Activated T-helper 9 cell treated with anti-CD3 and anti-CD28 coated beads, Interleukin-2, amount 50 U/mL, for 16 hours (primary cell): ENCODE results near the gene AFDN.
A peak's percentile ranks its signal among the peaks of the same experiment; 100 is the strongest.

Experiments used
- DNase-seq: peaks from one replicate; pipeline ENCODE4 v3.0.0-alpha.2; 2020; ENCODE audit warnings: low read depth

AFDN gene

GRCh38 chr6:167817729-167818128 is 9.0 kb upstream of the AFDN start:
- DNase-seq, result no peak

- no peak for DNase-seq
These were observed 7.1 kb upstream of the AFDN start for GRCh38 chr6:167819576-167819975.

- no peak for DNase-seq
These were observed 6.0 kb upstream of the AFDN start for GRCh38 chr6:167820681-167821080.

- DNase-seq, result no peak
These were observed 1.9 kb upstream of the AFDN start for GRCh38 chr6:167824591-167825331.

- peak; percentile 27 for DNase-seq
These were observed 1.1 kb upstream of the AFDN start for GRCh38 chr6:167825332-167826229.

GRCh38 chr6:167826230-167826895 is 348 bp upstream of the AFDN start:
- peak; percentile 60 for DNase-seq

- DNase-seq, result peak; percentile 21
These were observed 1.0 kb downstream of the AFDN start for GRCh38 chr6:167827583-167828324.

GRCh38 chr6:167828325-167828956 is 1.7 kb downstream of the AFDN start:
- DNase-seq, result no peak

GRCh38 chr6:167829513-167829912 is 2.8 kb downstream of the AFDN start:
- DNase-seq, result no peak

GRCh38 chr6:167831281-167831828 is 4.6 kb downstream of the AFDN start:
- DNase-seq, result no peak

GRCh38 chr6:167832497-167833395 is 6.0 kb downstream of the AFDN start:
- DNase-seq, result no peak

GRCh38 chr6:167833396-167833763 is 6.7 kb downstream of the AFDN start:
- no peak for DNase-seq

GRCh38 chr6:167835260-167835659 is 8.5 kb downstream of the AFDN start:
- no peak for DNase-seq

GRCh38 chr6:167836721-167837120 is 10.0 kb downstream of the AFDN start:
- no peak for DNase-seq

GRCh38 chr6:167838207-167838748 is 11.6 kb downstream of the AFDN start:
- DNase-seq, result no peak

GRCh38 chr6:167839343-167839742 is 12.6 kb downstream of the AFDN start:
- DNase-seq, result no peak

GRCh38 chr6:167839755-167840154 is 13.0 kb downstream of the AFDN start:
- no peak for DNase-seq

- DNase-seq, result no peak
These were observed 13.4 kb downstream of the AFDN start for GRCh38 chr6:167840160-167840525.

GRCh38 chr6:167840526-167841179 is 13.9 kb downstream of the AFDN start:
- no peak for DNase-seq
